Mucosa of descending colon (tissue), 3 donors: ENCODE results near the gene NEDD1. TPM values are rescaled to one million over a fixed set of nuclear protein-coding genes. Genes with fewer than 3 reads are reported as not detected.

ENCODE experiments used
- ATAC-seq: fragments of 200-7000 bp; cut with Tn5 transposase; one replicate; pipeline ENCODE4 v1.9.1; 2020; ENCODE audit warnings: mild to moderate bottlenecking, moderate library complexity
- DNase-seq, 3 donors: peaks; one replicate each; pipeline ENCODE4 v3.0.0-alpha.2; 2020
- H3K36me3 ChIP-seq: fragments of 200-600 bp; one replicate; pipeline ENCODE4 v1.8.0; 2021; ENCODE audit warnings: low read depth, mild to moderate bottlenecking
- H3K4me1 ChIP-seq: fragments of 200-600 bp; one replicate; pipeline ENCODE4 v1.8.0; 2021; ENCODE audit warnings: low read depth, mild to moderate bottlenecking
- H3K4me3 ChIP-seq: fragments of 200-600 bp; one replicate; pipeline ENCODE4 v1.8.0; 2021; ENCODE audit warnings: mild to moderate bottlenecking
- H3K9me3 ChIP-seq: fragments of 200-600 bp; one replicate; pipeline ENCODE4 v1.8.0; 2021; ENCODE audit warnings: mild to moderate bottlenecking
- CTCF ChIP-seq: fragments of 200-600 bp; IDR thresholded peaks from one replicate; pipeline ENCODE4 v1.8.0; 2022; ENCODE audit warnings: antibody characterized with exemption, mild to moderate bottlenecking
- intact Hi-C, 2 donors: fragments of 100-400 bp; cut with DNase I in 1 of 2; cut with micrococcal nuclease in 1 of 2; formaldehyde crosslinking; loops; one replicate each; pipeline versions ENCODE4 v1.11.0 to v1.11.1; 2022; cut with DNase I, micrococcal nuclease
- total RNA-seq, 3 donors: library from RNA; stranded (reverse); fragmentation: NEBNext Ultra II Directional in 2 of 3; extraction: Animal tissue kit (Norgen Biotek cat#: 25700) in 2 of 3; gene quantifications; one replicate each; pipeline versions ENCODE4 v1.2.1 to v1.2.4, GENCODE V29; 2021 to 2023
- donor health status: DM: no; HTN: no; CAD: no; lungs with moderate emphysema.
- donor health status: DM: no; HTN: no; CAD: no.
- donor health status: DM: no; HTN: yes; CAD: no.

Gene NEDD1
- total RNA-seq, 3 donors from 2014 or later, result 12.0 to 17.5 (median 12.7) TPM

- ATAC-seq, result no peak
- intact Hi-C loops, result no loop called here
- DNase-seq, result no peak
- Histone ChIP-seq H3K4me1 (no peaks in the 10 kb centered on the region), H3K36me3 (no peaks in the 10 kb centered on the region), H3K9me3 (no peaks in the 10 kb centered on the region), H3K4me3 (no peak overlapping the region)
- no peak for TF ChIP-seq CTCF
Observed at GRCh38 chr12:96897421-96897820, 9.6 kb upstream of the NEDD1 start.

- intact Hi-C loops, result no loop called here
- ATAC-seq, result no peak
- Histone ChIP-seq H3K4me3 (no peak overlapping the region), H3K36me3 (no peaks in the 10 kb centered on the region), H3K4me1 (no peaks in the 10 kb centered on the region), H3K9me3 (no peaks in the 10 kb centered on the region)
- TF ChIP-seq CTCF, result no peak
- no peak for DNase-seq
Observed at GRCh38 chr12:96901175-96901574, 5.9 kb upstream of the NEDD1 start.

- ATAC-seq, result no peak
- intact Hi-C loops, result no loop called here
Observed at GRCh38 chr12:96902076-96902475, 5.0 kb upstream of the NEDD1 start.

GRCh38 chr12:96906498-96906848, 584 bp upstream of the NEDD1 start:
- peak overlapping the region; percentile 83 for H3K4me3 ChIP-seq
- no peak for ATAC-seq

More at GRCh38 chr12:96902076-96902475, 5.0 kb upstream of the NEDD1 start:
- Histone ChIP-seq H3K9me3 (no peaks in the 10 kb centered on the region), H3K36me3 (no peaks in the 10 kb centered on the region), H3K4me1 (no peaks in the 10 kb centered on the region), H3K4me3 (no peak overlapping the region)
- TF ChIP-seq CTCF, result no peak
- DNase-seq, result no peak

GRCh38 chr12:96907671-96908422, 790 bp downstream of the NEDD1 start:
- ATAC-seq, result peak; percentile 63

More at GRCh38 chr12:96906498-96906848, 584 bp upstream of the NEDD1 start:
- no peak for DNase-seq
- intact Hi-C loops, result no loop called here
- Histone ChIP-seq H3K36me3 (no peaks in the 10 kb centered on the region), H3K4me1 (no peaks in the 10 kb centered on the region), H3K9me3 (no peaks in the 10 kb centered on the region)
- no peak for TF ChIP-seq CTCF

More at GRCh38 chr12:96907671-96908422, 790 bp downstream of the NEDD1 start:
- Histone ChIP-seq H3K4me3 (peak overlapping the region; percentile 83), H3K9me3 (no peaks in the 10 kb centered on the region), H3K36me3 (no peaks in the 10 kb centered on the region), H3K4me1 (no peaks in the 10 kb centered on the region)
- intact Hi-C loops, result no loop called here
- DNase-seq, result peak in 2 of 3 donors; percentile 35 to 41
- no peak for TF ChIP-seq CTCF
